ENCODE data around the gene ZNF296. TPM values are rescaled to one million over a fixed set of nuclear protein-coding genes. Genes with fewer than 3 reads are reported as not detected.
A peak's percentile ranks its signal among the peaks of the same experiment; 100 is the strongest.

ZNF296 gene
- polyA plus RNA-seq, 1 donor from 2014 or later: 1.4 TPM

DNA sequence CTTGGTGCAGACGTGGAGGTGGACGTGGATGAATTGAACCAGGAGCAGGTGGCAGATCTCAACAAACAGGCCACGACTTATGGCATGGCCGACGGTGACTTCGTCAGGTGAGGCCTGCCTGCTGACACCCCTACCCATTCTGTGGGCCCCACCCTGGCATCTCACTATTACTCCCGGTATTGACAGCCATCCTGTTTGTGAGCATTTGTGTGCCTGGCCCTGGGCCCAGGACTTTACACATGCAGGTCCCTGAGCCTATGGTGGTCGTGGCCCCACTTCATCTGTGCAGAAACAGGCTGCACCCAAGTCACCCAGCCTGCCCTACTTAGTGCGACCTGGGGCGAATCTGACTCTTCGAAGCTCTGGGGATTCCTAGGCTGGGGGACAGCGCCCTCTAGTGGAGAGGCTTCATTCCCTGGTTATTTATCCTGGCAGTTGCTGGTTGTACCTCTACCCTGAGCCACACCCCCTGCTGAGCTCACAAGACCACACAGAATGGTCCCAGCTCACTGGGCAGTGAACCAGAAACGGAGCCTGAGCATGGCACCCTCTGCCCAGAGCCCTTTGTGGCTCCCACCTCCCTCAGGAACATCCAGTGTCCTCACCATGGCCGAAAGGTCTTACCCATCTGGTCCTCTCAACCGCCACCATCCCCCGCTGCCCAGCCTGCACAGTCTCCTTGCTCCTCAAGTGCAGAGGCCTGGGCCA lies 16.9 kb downstream of the ZNF296 start:
- TF ChIP-seq POLR2AphosphoS5 (IDR thresholded peaks at IDR 0.05) (no peak), EP300 (conservative IDR thresholded peaks at IDR 0.05; ENCODE audit: poor library complexity, severe bottlenecking) (no peak), SMC3 (conservative IDR thresholded peaks at IDR 0.05; ENCODE audit: poor library complexity) (peak; percentile 60), RAD21 (conservative IDR thresholded peaks at IDR 0.05) (peak; percentile 58), REST (IDR thresholded peaks at IDR 0.05; ENCODE audit: borderline replicate concordance) (no peak), CTCF (IDR thresholded peaks at IDR 0.05; ENCODE audit: poor library complexity, severe bottlenecking) (peak; percentile 75), EZH2 (IDR thresholded peaks at IDR 0.05; ENCODE audit: borderline replicate concordance, insufficient read depth, low read length, poor library complexity, severe bottlenecking) (no peak), TAF1 (IDR thresholded peaks at IDR 0.05; ENCODE audit: low read depth) (no peak), MXI1 (conservative IDR thresholded peaks at IDR 0.05; ENCODE audit: poor library complexity, severe bottlenecking) (no peak)
- H4K20me1 ChIP-seq (ENCODE audit: insufficient read depth): no peaks in the 10 kb centered on the region
- no peaks in the 10 kb centered on the region for H3K9me3 ChIP-seq (ENCODE audit: low read length)
- no peaks in the 10 kb centered on the region for H3F3A ChIP-seq (ENCODE audit: insufficient read depth, low read length, poor library complexity, severe bottlenecking)
- no peaks in the 10 kb centered on the region for H3K36me3 ChIP-seq (ENCODE audit: insufficient read depth, low read length)
- H3K4me2 ChIP-seq (ENCODE audit: low read length): no peak overlapping the region
- H3K9ac ChIP-seq (ENCODE audit: low read length): no peak overlapping the region
- H3K9me2 ChIP-seq (ENCODE audit: insufficient read depth, low read length): no peaks in the 10 kb centered on the region
- H2AFZ ChIP-seq (ENCODE audit: low read depth, low read length): no peak overlapping the region
- H3K27ac ChIP-seq (ENCODE audit: low read length): no peak overlapping the region
- no peak overlapping the region for H3K4me3 ChIP-seq (ENCODE audit: low read length)
- no peaks in the 10 kb centered on the region for H3K79me2 ChIP-seq (replicated peaks; ENCODE audit: insufficient read depth, low read length)
- no peaks in the 10 kb centered on the region for H3K27me3 ChIP-seq (ENCODE audit: insufficient read depth, low read depth, low read length)

- TF ChIP-seq SMC3 (conservative IDR thresholded peaks at IDR 0.05; ENCODE audit: poor library complexity) (no peak), EZH2 (IDR thresholded peaks at IDR 0.05; ENCODE audit: borderline replicate concordance, insufficient read depth, low read length, poor library complexity, severe bottlenecking) (no peak), REST (IDR thresholded peaks at IDR 0.05; ENCODE audit: borderline replicate concordance) (no peak), POLR2AphosphoS5 (IDR thresholded peaks at IDR 0.05) (no peak), CTCF (IDR thresholded peaks at IDR 0.05; ENCODE audit: poor library complexity, severe bottlenecking) (no peak), MXI1 (conservative IDR thresholded peaks at IDR 0.05; ENCODE audit: poor library complexity, severe bottlenecking) (no peak), RAD21 (conservative IDR thresholded peaks at IDR 0.05) (no peak), EP300 (conservative IDR thresholded peaks at IDR 0.05; ENCODE audit: poor library complexity, severe bottlenecking) (no peak)
- no peaks in the 10 kb centered on the region for H3K27me3 ChIP-seq (ENCODE audit: insufficient read depth, low read depth, low read length)
- no peaks in the 10 kb centered on the region for H3K36me3 ChIP-seq (ENCODE audit: insufficient read depth, low read length)
- no peak overlapping the region for H3K9ac ChIP-seq (ENCODE audit: low read length)
- H3F3A ChIP-seq (ENCODE audit: insufficient read depth, low read length, poor library complexity, severe bottlenecking): no peaks in the 10 kb centered on the region
- H2AFZ ChIP-seq (ENCODE audit: low read depth, low read length): no peak overlapping the region
- no peaks in the 10 kb centered on the region for H3K79me2 ChIP-seq (replicated peaks; ENCODE audit: insufficient read depth, low read length)
- H3K9me2 ChIP-seq (ENCODE audit: insufficient read depth, low read length): no peaks in the 10 kb centered on the region
- no peak overlapping the region for H3K27ac ChIP-seq (ENCODE audit: low read length)
- no peaks in the 10 kb centered on the region for H3K9me3 ChIP-seq (ENCODE audit: low read length)
- no peak overlapping the region for H3K4me3 ChIP-seq (ENCODE audit: low read length)
- no peak overlapping the region for H3K4me2 ChIP-seq (ENCODE audit: low read length)
- H4K20me1 ChIP-seq (ENCODE audit: insufficient read depth): no peaks in the 10 kb centered on the region
Observed at GRCh38 chr19:45058622-45059159, 17.6 kb downstream of the ZNF296 start.

Data from neural cell (in vitro differentiated cells).